Mesendoderm (in vitro differentiated cells): ENCODE data around the gene CPXM2.
"Not testable (repeated sequence)": the region's sequence is repeated elsewhere in the genome, so short reads cannot be mapped to it uniquely, and the experiment has no call there.

Experiments used
- DNase-seq: peaks from one replicate; pipeline ENCODE4 v3.0.0; 2013
- H2AK5ac ChIP-seq: 2 replicates; pipeline ENCODE4 v1.6.1; 2013; ENCODE audit warnings: low read length, inconsistent platforms
- H2BK120ac ChIP-seq: 2 replicates; pipeline ENCODE4 v1.6.1; 2013; ENCODE audit warnings: low read depth, mild to moderate bottlenecking, low read length, moderate library complexity, mixed read lengths
- H2BK15ac ChIP-seq: replicated peaks from 2 replicates; pipeline ENCODE4 v1.6.1; 2013; ENCODE audit warnings: low read depth, mild to moderate bottlenecking, moderate library complexity
- H2BK5ac ChIP-seq: 2 replicates; pipeline ENCODE4 v1.6.1; 2013; ENCODE audit warnings: low read length, inconsistent platforms
- H3K18ac ChIP-seq: 2 replicates; pipeline ENCODE4 v1.6.1; 2013; ENCODE audit warnings: mild to moderate bottlenecking, low read length, mixed read lengths
- H3K23ac ChIP-seq: one replicate; pipeline ENCODE4 v1.6.1; 2013; ENCODE audit warnings: low read length
- H3K27ac ChIP-seq: 2 replicates; pipeline ENCODE4 v1.5.1; 2013; ENCODE audit warnings: low read depth, mild to moderate bottlenecking, inconsistent platforms, low read length, moderate library complexity
- H3K27me3 ChIP-seq: 2 replicates; pipeline ENCODE4 v1.6.1; 2013; ENCODE audit warnings: low read length, control low read depth, mild to moderate bottlenecking, inconsistent platforms; ENCODE audit not compliant: insufficient read depth, poor library complexity
- H3K36me3 ChIP-seq: 2 replicates; pipeline ENCODE4 v1.6.1; 2013; ENCODE audit warnings: low read length, inconsistent platforms; ENCODE audit not compliant: control insufficient read depth, insufficient read depth
- H3K4ac ChIP-seq: one replicate; pipeline ENCODE4 v1.6.1; 2013; ENCODE audit warnings: low read depth, mild to moderate bottlenecking, low read length, moderate library complexity
- H3K4me1 ChIP-seq: 2 replicates; pipeline ENCODE4 v1.6.1; 2013; ENCODE audit warnings: low read depth, low read length, inconsistent platforms; ENCODE audit not compliant: control insufficient read depth
- H3K4me2 ChIP-seq: 2 replicates; pipeline ENCODE4 v1.6.1; 2013; ENCODE audit warnings: low read length
- H3K4me3 ChIP-seq: 2 replicates; pipeline ENCODE4 v1.5.1; 2013; ENCODE audit warnings: mild to moderate bottlenecking, low read length
- H3K56ac ChIP-seq: one replicate; pipeline ENCODE4 v1.6.1; 2013; ENCODE audit warnings: low read length
- H3K79me1 ChIP-seq: 2 replicates; pipeline ENCODE4 v1.6.1; 2013; ENCODE audit warnings: low read length, inconsistent platforms
- H3K79me2 ChIP-seq: 2 replicates; pipeline ENCODE4 v1.6.1; 2013; ENCODE audit warnings: mild to moderate bottlenecking, low read length; ENCODE audit not compliant: control insufficient read depth, insufficient read depth
- H3K9ac ChIP-seq: 2 replicates; pipeline ENCODE4 v1.6.1; 2013; ENCODE audit warnings: low read length, inconsistent platforms
- H4K5ac ChIP-seq: one replicate; pipeline ENCODE4 v1.6.1; 2013; ENCODE audit warnings: low read length
- H4K8ac ChIP-seq: one replicate; pipeline ENCODE4 v1.6.1; 2013; ENCODE audit warnings: low read depth, mild to moderate bottlenecking, control low read depth, low read length, moderate library complexity
- WGBS: extraction: QIAGEN DNeasy Blood & Tissue Kit; methylation state at CpG from one replicate; pipeline ENCODE4 v1.1.7; 2013; ENCODE audit warnings: low lambda C conversion rate, missing lambda C conversion rate; ENCODE audit not compliant: insufficient coverage; ENCODE audit errors: extremely low coverage; 5-methylcytosine and 5-hydroxymethylcytosine counted together

The CPXM2 gene

DNA sequence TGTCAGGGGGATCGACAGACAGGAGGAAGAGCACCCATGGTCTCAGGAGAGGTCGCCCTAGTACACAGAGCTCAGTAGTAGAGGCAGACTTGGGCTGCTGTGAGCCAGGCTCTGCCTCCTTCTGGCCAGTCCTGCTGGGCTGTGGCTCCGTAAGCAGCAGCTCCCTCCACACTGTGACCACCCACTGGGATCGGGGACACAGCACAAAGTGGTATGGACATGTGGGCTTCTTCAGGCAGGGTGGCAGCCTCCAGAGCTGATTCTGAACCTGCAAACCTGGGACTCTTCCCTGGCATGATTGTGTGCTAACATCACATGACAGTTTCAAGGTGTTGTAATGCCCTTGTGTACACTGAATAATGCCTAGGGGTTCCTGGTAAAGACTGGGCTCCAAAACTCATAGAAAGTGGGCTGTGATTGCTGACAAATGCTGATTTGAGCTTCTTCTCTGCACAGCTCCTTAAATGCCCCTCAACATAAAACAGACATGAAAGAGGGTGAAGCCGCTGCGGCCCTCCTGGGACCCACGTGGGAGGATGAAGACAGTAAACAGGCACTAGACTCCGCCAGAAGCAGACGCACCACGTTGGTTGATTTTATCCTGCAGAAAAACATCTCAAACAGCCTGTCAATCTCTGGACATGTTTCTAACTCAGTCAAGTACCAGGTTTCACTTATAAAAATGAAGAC is 148.7 kb downstream of the CPXM2 start:
- Histone ChIP-seq H4K8ac (no peak overlapping the region), H3K18ac (no peak overlapping the region), H3K23ac (no peak overlapping the region), H3K79me2 (no peaks in the 10 kb centered on the region), H2BK5ac (no peak overlapping the region), H3K27ac (no peak overlapping the region), H3K9ac (no peak overlapping the region), H4K5ac (no peak overlapping the region), H3K4me1 (peaks cover 4% of the 10 kb centered on the region), H3K79me1 (no peaks in the 10 kb centered on the region), H2BK15ac (no peak overlapping the region), H3K4me3 (no peak overlapping the region), H3K4me2 (no peak overlapping the region), H2AK5ac (no peak overlapping the region), H3K56ac (no peak overlapping the region), H3K27me3 (no peaks in the 10 kb centered on the region), H3K36me3 (no peaks in the 10 kb centered on the region), H2BK120ac (no peak overlapping the region), H3K4ac (no peak overlapping the region)
- DNase-seq: no peak
- no CpG with 5 or more reads among the region's 10 CpGs for WGBS

- no peaks in the 10 kb centered on the region for H3K79me2 ChIP-seq
- no peak overlapping the region for H2BK15ac ChIP-seq
- H3K27me3 ChIP-seq: no peaks in the 10 kb centered on the region
- H2AK5ac ChIP-seq: no peak overlapping the region
- H3K4me3 ChIP-seq: no peak overlapping the region
- H3K36me3 ChIP-seq: no peaks in the 10 kb centered on the region
- H2BK5ac ChIP-seq: no peak overlapping the region
- H3K4me2 ChIP-seq: no peak overlapping the region
- no peak overlapping the region for H4K8ac ChIP-seq
- H3K23ac ChIP-seq: no peak overlapping the region
- no CpG with 5 or more reads among the region's 5 CpGs for WGBS
- H4K5ac ChIP-seq: no peak overlapping the region
- H3K27ac ChIP-seq: no peak overlapping the region
- no peak overlapping the region for H3K56ac ChIP-seq
- no peaks in the 10 kb centered on the region for H3K79me1 ChIP-seq
- H3K9ac ChIP-seq: no peak overlapping the region
- H3K4me1 ChIP-seq: peaks cover under 1% of the 10 kb centered on the region
- H3K18ac ChIP-seq: no peak overlapping the region
- H3K4ac ChIP-seq: no peak overlapping the region
- no peak overlapping the region for H2BK120ac ChIP-seq
- DNase-seq: no peak
Observed at GRCh38 chr10:123741711-123742110, 149.9 kb downstream of the CPXM2 start.

- H2BK120ac ChIP-seq: no peak overlapping the region
- no peak overlapping the region for H3K18ac ChIP-seq
- no peak overlapping the region for H3K56ac ChIP-seq
- H2BK15ac ChIP-seq: no peak overlapping the region
- no peaks in the 10 kb centered on the region for H3K4me1 ChIP-seq
- no peak for DNase-seq
- no peak overlapping the region for H2AK5ac ChIP-seq
- H4K8ac ChIP-seq: no peak overlapping the region
- H3K4ac ChIP-seq: no peak overlapping the region
- no peak overlapping the region for H4K5ac ChIP-seq
- no peaks in the 10 kb centered on the region for H3K36me3 ChIP-seq
- no peak overlapping the region for H3K23ac ChIP-seq
- H3K4me3 ChIP-seq: no peak overlapping the region
- H3K79me1 ChIP-seq: no peaks in the 10 kb centered on the region
- no peaks in the 10 kb centered on the region for H3K27me3 ChIP-seq
- no peak overlapping the region for H3K27ac ChIP-seq
- no CpG with 5 or more reads among the region's 7 CpGs for WGBS
- H2BK5ac ChIP-seq: no peak overlapping the region
- H3K79me2 ChIP-seq: no peaks in the 10 kb centered on the region
- H3K9ac ChIP-seq: no peak overlapping the region
- no peak overlapping the region for H3K4me2 ChIP-seq
Observed at GRCh38 chr10:123741146-123741545, 150.5 kb downstream of the CPXM2 start.

GRCh38 chr10:123736917-123737316 is 154.7 kb downstream of the CPXM2 start:
- not testable (repeated sequence) for H2BK120ac ChIP-seq, H2AK5ac ChIP-seq, H3K18ac ChIP-seq, H4K5ac ChIP-seq, H3K9ac ChIP-seq, H3K27me3 ChIP-seq, H3K27ac ChIP-seq, H3K4me3 ChIP-seq, DNase-seq, H3K79me2 ChIP-seq, H3K4me1 ChIP-seq, H3K4ac ChIP-seq, H3K56ac ChIP-seq, H3K4me2 ChIP-seq, H3K36me3 ChIP-seq, H2BK15ac ChIP-seq, H4K8ac ChIP-seq, H2BK5ac ChIP-seq, H3K79me1 ChIP-seq, H3K23ac ChIP-seq
- WGBS: no CpG with 5 or more reads among the region's 4 CpGs

DNA sequence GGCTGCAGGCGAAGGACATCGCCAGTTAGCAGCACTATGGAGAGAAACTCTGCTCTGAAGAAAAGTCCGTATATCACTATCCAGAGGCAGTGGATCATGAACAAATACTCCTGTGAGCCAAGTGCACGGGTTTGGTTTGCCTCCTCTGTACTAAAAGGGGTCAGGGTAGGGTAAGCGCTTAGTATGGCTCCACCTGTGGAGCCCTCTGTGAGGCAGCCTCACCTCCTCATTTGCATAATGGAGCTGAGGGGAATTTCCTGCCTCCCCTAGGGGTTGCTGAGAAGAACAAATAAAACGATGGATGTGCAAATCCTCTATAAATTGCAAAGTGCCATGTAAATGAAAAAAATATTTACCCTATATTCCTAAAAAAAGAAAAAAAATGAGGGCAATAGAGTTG is 162.1 kb downstream of the CPXM2 start:
- Histone ChIP-seq H2BK5ac (no peak overlapping the region), H3K4me1 (no peaks in the 10 kb centered on the region), H3K23ac (no peak overlapping the region), H4K8ac (no peak overlapping the region), H2AK5ac (no peak overlapping the region), H4K5ac (no peak overlapping the region), H3K27ac (no peak overlapping the region), H3K79me2 (no peaks in the 10 kb centered on the region), H3K18ac (no peak overlapping the region), H3K4me3 (no peak overlapping the region), H3K4ac (no peak overlapping the region), H3K56ac (no peak overlapping the region), H2BK120ac (no peak overlapping the region), H3K36me3 (no peaks in the 10 kb centered on the region), H2BK15ac (no peak overlapping the region), H3K9ac (no peak overlapping the region), H3K79me1 (no peaks in the 10 kb centered on the region), H3K4me2 (no peak overlapping the region), H3K27me3 (no peaks in the 10 kb centered on the region)
- no CpG with 5 or more reads among the region's 6 CpGs for WGBS
- DNase-seq: no peak

GRCh38 chr10:123726836-123727235 is 164.8 kb downstream of the CPXM2 start:
- H3K18ac ChIP-seq: no peak overlapping the region
- no peaks in the 10 kb centered on the region for H3K79me2 ChIP-seq
- H3K23ac ChIP-seq: no peak overlapping the region
- no peak overlapping the region for H3K4ac ChIP-seq
- no peaks in the 10 kb centered on the region for H3K36me3 ChIP-seq
- no peak overlapping the region for H3K9ac ChIP-seq
- no peak overlapping the region for H2BK5ac ChIP-seq
- no peaks in the 10 kb centered on the region for H3K4me1 ChIP-seq
- no peak overlapping the region for H3K56ac ChIP-seq
- no peak overlapping the region for H2BK15ac ChIP-seq
- H3K4me3 ChIP-seq: no peak overlapping the region
- H3K27me3 ChIP-seq: no peaks in the 10 kb centered on the region
- H4K5ac ChIP-seq: no peak overlapping the region
- H2AK5ac ChIP-seq: no peak overlapping the region
- no peaks in the 10 kb centered on the region for H3K79me1 ChIP-seq
- no peak overlapping the region for H4K8ac ChIP-seq
- H3K4me2 ChIP-seq: no peak overlapping the region
- no peak overlapping the region for H3K27ac ChIP-seq
- no peak for DNase-seq
- no CpG with 5 or more reads among the region's 2 CpGs for WGBS
- H2BK120ac ChIP-seq: no peak overlapping the region
